HG03108 (cell line): Measurements from ENCODE around the gene IFT25.
"Not testable (repeated sequence)": the region's sequence is repeated elsewhere in the genome, so short reads cannot be mapped to it uniquely, and the experiment has no call there.

Experiments
- ATAC-seq: cut with Tn5 transposase; IDR thresholded peaks from one replicate; pipeline ENCODE4 v1.9.1; 2021; ENCODE audit warnings: moderate library complexity; ENCODE audit not compliant: unreplicated experiment

The IFT25 gene

GRCh38 chr1:53945433-53946251 is at the start of gene IFT25:
IFT25 (minus strand) TSS chr1:53945699; CDS start chr1:53940082, 5,617 bp downstream.
- ATAC-seq: peak; percentile 64

GRCh38 chr1:53994516-53994915 is 49.0 kb upstream of the IFT25 start:
- not testable (repeated sequence) for ATAC-seq

GRCh38 chr1:53992085-53992874 is 46.8 kb upstream of the IFT25 start:
- ATAC-seq: no peak

- no peak for ATAC-seq
These were observed 42.4 kb upstream of the IFT25 start for GRCh38 chr1:53987880-53988279.

- ATAC-seq: no peak
These were observed 41.0 kb upstream of the IFT25 start for GRCh38 chr1:53986458-53986857.

GRCh38 chr1:53984726-53985125 is 39.2 kb upstream of the IFT25 start:
- no peak for ATAC-seq

- ATAC-seq: no peak
These were observed 37.2 kb upstream of the IFT25 start for GRCh38 chr1:53982763-53983104.

- ATAC-seq: no peak
These were observed 36.7 kb upstream of the IFT25 start for GRCh38 chr1:53982034-53982762.

- no peak for ATAC-seq
These were observed 35.7 kb upstream of the IFT25 start for GRCh38 chr1:53981220-53981619.

GRCh38 chr1:53979712-53980450 is 34.4 kb upstream of the IFT25 start:
- ATAC-seq: no peak

GRCh38 chr1:53975861-53976260 is 30.4 kb upstream of the IFT25 start:
- no peak for ATAC-seq

- ATAC-seq: no peak
These were observed 26.2 kb upstream of the IFT25 start for GRCh38 chr1:53971718-53972117.

- not testable (repeated sequence) for ATAC-seq
These were observed 23.8 kb upstream of the IFT25 start for GRCh38 chr1:53969323-53969722.

GRCh38 chr1:53968125-53968513 is 22.6 kb upstream of the IFT25 start:
- no peak for ATAC-seq

GRCh38 chr1:53967409-53968124 is 22.1 kb upstream of the IFT25 start:
- ATAC-seq: no peak

- ATAC-seq: no peak
These were observed 21.3 kb upstream of the IFT25 start for GRCh38 chr1:53966794-53967193.

- no peak for ATAC-seq
These were observed 18.6 kb upstream of the IFT25 start for GRCh38 chr1:53964109-53964508.

GRCh38 chr1:53963460-53963859 is 18.0 kb upstream of the IFT25 start:
- no peak for ATAC-seq

GRCh38 chr1:53962395-53962794 is 16.9 kb upstream of the IFT25 start:
- ATAC-seq: no peak

- ATAC-seq: no peak
These were observed 14.3 kb upstream of the IFT25 start for GRCh38 chr1:53959664-53960250.
